ENCODE data around the gene SLC12A3.

- TF ChIP-seq CTCF (IDR thresholded peaks at IDR 0.05), result no peak
- no peak for TF ChIP-seq POLR2A (IDR thresholded peaks at IDR 0.05)
Measured at GRCh38 chr16:56929639-56930038, 64.6 kb downstream of the SLC12A3 start.

All from breast epithelium (tissue), 3 donors.